Mammary epithelial cell (primary cell): ENCODE results near the gene GORASP1.

Experiments
- EZH2 ChIP-seq: IDR thresholded peaks from 2 replicates; pipeline ENCODE4 v1.6.1; 2012; ENCODE audit warnings: low read length, inconsistent platforms, borderline replicate concordance
- TF ChIP-seq, protein P1 (sequence below), 2 donors: IDR thresholded peaks in 1 of 2; conservative IDR thresholded peaks in 1 of 2; 2 replicates each; pipeline ENCODE4 v1.5.1; 2011 to 2012; ENCODE audit warnings: inconsistent platforms in 2 of 2, low read length in 2 of 2, mild to moderate bottlenecking in 2 of 2, control low read depth in 1 of 2, low read depth in 1 of 2; ENCODE audit not compliant: insufficient read depth in 1 of 2; ENCODE audit errors: extremely low read depth in 1 of 2

DNA sequence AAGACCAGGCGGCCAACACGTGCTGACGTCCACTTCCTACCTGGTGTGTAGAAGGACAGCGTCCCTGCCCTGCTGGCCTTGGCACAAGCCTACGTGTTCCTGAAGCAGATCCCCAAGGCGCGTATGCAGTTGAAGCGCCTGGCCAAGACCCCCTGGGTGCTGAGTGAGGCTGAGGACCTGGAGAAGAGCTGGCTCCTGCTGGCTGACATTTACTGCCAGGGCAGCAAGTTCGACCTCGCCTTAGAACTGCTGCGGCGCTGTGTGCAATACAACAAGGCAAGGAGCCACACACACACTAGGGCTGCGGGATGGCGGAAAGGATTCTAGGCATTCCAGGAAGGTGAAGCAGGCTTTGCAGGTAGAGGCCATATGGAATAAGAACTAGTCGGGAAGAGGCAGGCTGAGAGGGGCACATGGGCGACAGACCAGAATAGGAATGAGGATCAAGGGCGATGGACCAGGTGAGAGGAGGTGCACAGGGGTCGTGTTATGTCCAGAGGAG is 30.1 kb upstream of the GORASP1 start:
- TF ChIP-seq, protein P1, sequence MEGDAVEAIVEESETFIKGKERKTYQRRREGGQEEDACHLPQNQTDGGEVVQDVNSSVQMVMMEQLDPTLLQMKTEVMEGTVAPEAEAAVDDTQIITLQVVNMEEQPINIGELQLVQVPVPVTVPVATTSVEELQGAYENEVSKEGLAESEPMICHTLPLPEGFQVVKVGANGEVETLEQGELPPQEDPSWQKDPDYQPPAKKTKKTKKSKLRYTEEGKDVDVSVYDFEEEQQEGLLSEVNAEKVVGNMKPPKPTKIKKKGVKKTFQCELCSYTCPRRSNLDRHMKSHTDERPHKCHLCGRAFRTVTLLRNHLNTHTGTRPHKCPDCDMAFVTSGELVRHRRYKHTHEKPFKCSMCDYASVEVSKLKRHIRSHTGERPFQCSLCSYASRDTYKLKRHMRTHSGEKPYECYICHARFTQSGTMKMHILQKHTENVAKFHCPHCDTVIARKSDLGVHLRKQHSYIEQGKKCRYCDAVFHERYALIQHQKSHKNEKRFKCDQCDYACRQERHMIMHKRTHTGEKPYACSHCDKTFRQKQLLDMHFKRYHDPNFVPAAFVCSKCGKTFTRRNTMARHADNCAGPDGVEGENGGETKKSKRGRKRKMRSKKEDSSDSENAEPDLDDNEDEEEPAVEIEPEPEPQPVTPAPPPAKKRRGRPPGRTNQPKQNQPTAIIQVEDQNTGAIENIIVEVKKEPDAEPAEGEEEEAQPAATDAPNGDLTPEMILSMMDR (conservative IDR thresholded peaks at IDR 0.05 in 1 of 2, IDR thresholded peaks at IDR 0.05 in 1 of 2; ENCODE audit: extremely low read depth in 1 of 2, insufficient read depth in 1 of 2, low read depth in 1 of 2, low read length in 2 of 2) = no peak
- TF ChIP-seq EZH2 = no peak
